Peyer's patch (tissue), 4 donors: ENCODE results near the gene PDE6H.

Source experiments
- POLR2A ChIP-seq, 2 donors: fragments of 450-650 bp; IDR thresholded peaks; one replicate each; pipeline ENCODE4 v1.5.1; 2017; ENCODE audit warnings: antibody characterized with exemption in 2 of 2, mild to moderate bottlenecking in 2 of 2, moderate library complexity in 2 of 2
- TF ChIP-seq, protein P1 (sequence below), 6 experiments: fragments of 450-650 bp in 4 of 6; fragments of 200-600 bp in 2 of 6; sonication (generic) in 1 of 6; IDR thresholded peaks; one replicate each; pipeline ENCODE4 v1.5.1; 2017 to 2019; ENCODE audit warnings: antibody characterized with exemption in 6 of 6, mild to moderate bottlenecking in 3 of 6, moderate library complexity in 1 of 6

DNA sequence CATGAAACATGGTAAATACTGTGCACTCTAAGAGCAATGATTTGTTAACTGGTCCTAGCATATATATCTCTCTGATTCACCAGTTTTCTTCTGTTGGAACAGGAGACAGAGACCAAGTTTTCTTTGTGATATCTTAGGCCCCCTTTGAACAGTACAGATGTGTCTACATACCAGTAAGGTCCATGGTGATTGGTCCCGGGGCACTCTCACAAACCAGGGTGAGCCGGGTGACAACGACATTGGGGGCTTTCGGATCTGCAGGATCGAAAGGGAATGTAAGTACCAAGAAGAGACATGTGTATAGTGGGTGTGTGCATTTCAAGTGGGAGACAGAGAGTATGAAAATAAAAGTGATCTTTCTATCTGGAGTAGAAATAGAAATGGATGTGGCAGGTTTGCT is 23.2 kb upstream of the PDE6H start:
- TF ChIP-seq, protein P1, sequence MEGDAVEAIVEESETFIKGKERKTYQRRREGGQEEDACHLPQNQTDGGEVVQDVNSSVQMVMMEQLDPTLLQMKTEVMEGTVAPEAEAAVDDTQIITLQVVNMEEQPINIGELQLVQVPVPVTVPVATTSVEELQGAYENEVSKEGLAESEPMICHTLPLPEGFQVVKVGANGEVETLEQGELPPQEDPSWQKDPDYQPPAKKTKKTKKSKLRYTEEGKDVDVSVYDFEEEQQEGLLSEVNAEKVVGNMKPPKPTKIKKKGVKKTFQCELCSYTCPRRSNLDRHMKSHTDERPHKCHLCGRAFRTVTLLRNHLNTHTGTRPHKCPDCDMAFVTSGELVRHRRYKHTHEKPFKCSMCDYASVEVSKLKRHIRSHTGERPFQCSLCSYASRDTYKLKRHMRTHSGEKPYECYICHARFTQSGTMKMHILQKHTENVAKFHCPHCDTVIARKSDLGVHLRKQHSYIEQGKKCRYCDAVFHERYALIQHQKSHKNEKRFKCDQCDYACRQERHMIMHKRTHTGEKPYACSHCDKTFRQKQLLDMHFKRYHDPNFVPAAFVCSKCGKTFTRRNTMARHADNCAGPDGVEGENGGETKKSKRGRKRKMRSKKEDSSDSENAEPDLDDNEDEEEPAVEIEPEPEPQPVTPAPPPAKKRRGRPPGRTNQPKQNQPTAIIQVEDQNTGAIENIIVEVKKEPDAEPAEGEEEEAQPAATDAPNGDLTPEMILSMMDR (IDR thresholded peaks at IDR 0.05), result no peak
- TF ChIP-seq POLR2A (IDR thresholded peaks at IDR 0.05), result no peak
